Thyroid gland (tissue), 4 donors: ENCODE results near the gene FOXP1. TPM values are rescaled to one million over a fixed set of nuclear protein-coding genes. Genes with fewer than 3 reads are reported as not detected.
"Not testable (repeated sequence)": the region's sequence is repeated elsewhere in the genome, so short reads cannot be mapped to it uniquely, and the experiment has no call there.

ENCODE experiments used
- DNase-seq, 2 donors: peaks; one replicate each; pipeline ENCODE4 v3.0.0-alpha.2; 2019
- H3K27ac ChIP-seq, 3 donors: fragments of 200-600 bp; sonication (generic); 1 replicate in 2 of 3; 2 replicates in 1 of 3; pipeline ENCODE4 v1.5.1; 2016 to 2019; ENCODE audit warnings: mild to moderate bottlenecking in 1 of 3, moderate library complexity in 1 of 3
- H3K27me3 ChIP-seq: fragments of 200-600 bp; sonication (generic); one replicate; pipeline ENCODE4 v1.5.1; 2019
- H3K36me3 ChIP-seq, 2 donors: fragments of 200-600 bp; sonication (generic); one replicate each; pipeline ENCODE4 v1.5.1; 2016 to 2019
- H3K4me1 ChIP-seq, 2 donors: fragments of 200-600 bp; sonication (generic); one replicate each; pipeline ENCODE4 v1.5.1; 2017 to 2019
- H3K4me3 ChIP-seq, 3 donors: fragments of 200-600 bp; sonication (generic); replicated peaks in 1 of 3; 1 replicate in 2 of 3; 2 replicates in 1 of 3; pipeline ENCODE4 v1.5.1; 2016; ENCODE audit warnings: mild to moderate bottlenecking in 1 of 3
- H3K9me3 ChIP-seq: fragments of 200-600 bp; sonication (generic); one replicate; pipeline ENCODE4 v1.5.1; 2017
- CTCF ChIP-seq, 6 experiments: fragments of 200-600 bp in 3 of 6; fragments of 450-650 bp in 3 of 6; sonication (generic) in 3 of 6; IDR thresholded peaks; one replicate each; pipeline ENCODE4 v1.5.1; 2016 to 2019; ENCODE audit warnings: antibody characterized with exemption in 6 of 6, mild to moderate bottlenecking in 2 of 6, inconsistent platforms in 1 of 6, moderate library complexity in 1 of 6
- POLR2A ChIP-seq, 2 donors: fragments of 450-650 bp; IDR thresholded peaks; one replicate each; pipeline ENCODE4 v1.6.1; 2017; ENCODE audit warnings: antibody characterized with exemption in 2 of 2, mild to moderate bottlenecking in 2 of 2, moderate library complexity in 1 of 2
- WGBS, 2 donors: methylation state at CpG; one replicate each; pipeline ENCODE4 v1.1.5; 2017; 5-methylcytosine and 5-hydroxymethylcytosine counted together
- intact Hi-C: fragments of 100-400 bp; cut with DNase I; formaldehyde crosslinking; loops from one replicate; pipeline ENCODE4 v1.15.1; 2023
- total RNA-seq, 4 donors: library from RNA; depleted of rRNA; stranded (reverse); fragments of >200 nt; gene quantifications; one replicate each; pipeline ENCODE4 v1.2.3, GENCODE V29; 2016

FOXP1 gene
- total RNA-seq, 4 donors from 2014 or later = 111 to 187 (median 141) TPM

GRCh38 chr3:71438071-71438685 is 145.3 kb downstream of the FOXP1 start:
- 52 to 53% methylated on average over 7 of the region's 7 CpGs for WGBS, 2 donors
- H3K27ac ChIP-seq = no peak overlapping the region
- H3K36me3 ChIP-seq = no peaks in the 10 kb centered on the region
- H3K27me3 ChIP-seq = no peaks in the 10 kb centered on the region
- H3K4me1 ChIP-seq = peaks cover 43 to 58% of the 10 kb centered on the region in 2 donors
- H3K4me3 ChIP-seq = no peak overlapping the region
- H3K9me3 ChIP-seq = no peaks in the 10 kb centered on the region
- intact Hi-C loops = loop anchor here (10.0 kb wide), 1 partner anchor 147 kb away; the partner anchor contains the start of gene FOXP1
- TF ChIP-seq POLR2A (IDR thresholded peaks at IDR 0.05) (no peak), CTCF (IDR thresholded peaks at IDR 0.05) (no peak)
- no peak for DNase-seq

GRCh38 chr3:71436337-71436736 is 147.2 kb downstream of the FOXP1 start:
- H3K4me1 ChIP-seq = peaks cover 46 to 62% of the 10 kb centered on the region in 2 donors
- WGBS, 2 donors = 94 to 96% methylated on average over 5 of the region's 5 CpGs

GRCh38 chr3:71435836-71436235 is 147.7 kb downstream of the FOXP1 start:
- not testable (repeated sequence) for H3K27ac ChIP-seq, H3K9me3 ChIP-seq, H3K4me3 ChIP-seq, H3K36me3 ChIP-seq, DNase-seq, H3K27me3 ChIP-seq
- intact Hi-C loops = loop anchor here (10.0 kb wide), 1 partner anchor 149 kb away; the partner anchor contains the start of gene FOXP1
- whole genome bisulfite sequencing, 2 donors = 96 to 99% methylated on average over 6 of the region's 7 CpGs
- peaks cover 46 to 62% of the 10 kb centered on the region in 2 donors for H3K4me1 ChIP-seq

More at GRCh38 chr3:71436337-71436736, 147.2 kb downstream of the FOXP1 start:
- Histone ChIP-seq H3K9me3 (no peaks in the 10 kb centered on the region), H3K36me3 (no peaks in the 10 kb centered on the region), H3K27ac (no peak overlapping the region), H3K27me3 (no peaks in the 10 kb centered on the region), H3K4me3 (no peak overlapping the region)
- no peak for TF ChIP-seq POLR2A (IDR thresholded peaks at IDR 0.05)
- no peak for TF ChIP-seq CTCF (IDR thresholded peaks at IDR 0.05)
- no peak for DNase-seq
- intact Hi-C loops = loop anchor here (10.0 kb wide), 1 partner anchor 148 kb away; the partner anchor contains the start of gene FOXP1

GRCh38 chr3:71433631-71434030 is 149.9 kb downstream of the FOXP1 start:
- H3K27ac ChIP-seq = peak overlapping the region in 2 of 3 donors; percentile 53 to 65
- TF ChIP-seq POLR2A (IDR thresholded peaks at IDR 0.05) (no peak), CTCF (IDR thresholded peaks at IDR 0.05) (no peak)

GRCh38 chr3:71432044-71432975 is 151.2 kb downstream of the FOXP1 start:
- Histone ChIP-seq H3K36me3 (no peaks in the 10 kb centered on the region), H3K27ac (peak overlapping the region in 2 of 3 donors; percentile 53 to 65), H3K9me3 (no peaks in the 10 kb centered on the region), H3K27me3 (no peaks in the 10 kb centered on the region), H3K4me1 (peaks cover 58 to 67% of the 10 kb centered on the region in 2 donors), H3K4me3 (no peak overlapping the region)
- DNase-seq = no peak
- WGBS, 2 donors = 72 to 76% methylated on average over 17 of the region's 17 CpGs
- intact Hi-C loops = loop anchor here (10.0 kb wide), 1 partner anchor 152 kb away; the partner anchor contains the start of gene FOXP1
- TF ChIP-seq CTCF (IDR thresholded peaks at IDR 0.05) (no peak), POLR2A (IDR thresholded peaks at IDR 0.05) (no peak)

More at GRCh38 chr3:71433631-71434030, 149.9 kb downstream of the FOXP1 start:
- Histone ChIP-seq H3K4me1 (peaks cover 48 to 67% of the 10 kb centered on the region in 2 donors), H3K4me3 (no peak overlapping the region), H3K9me3 (no peaks in the 10 kb centered on the region), H3K27me3 (no peaks in the 10 kb centered on the region), H3K36me3 (no peaks in the 10 kb centered on the region)
- no peak for DNase-seq
- WGBS, 2 donors = 37 to 45% methylated on average over 9 of the region's 9 CpGs
- intact Hi-C loops = loop anchor here (10.0 kb wide), 1 partner anchor 151 kb away; the partner anchor contains the start of gene FOXP1
